ENCODE results near the gene TNF.

The TNF gene

DNA sequence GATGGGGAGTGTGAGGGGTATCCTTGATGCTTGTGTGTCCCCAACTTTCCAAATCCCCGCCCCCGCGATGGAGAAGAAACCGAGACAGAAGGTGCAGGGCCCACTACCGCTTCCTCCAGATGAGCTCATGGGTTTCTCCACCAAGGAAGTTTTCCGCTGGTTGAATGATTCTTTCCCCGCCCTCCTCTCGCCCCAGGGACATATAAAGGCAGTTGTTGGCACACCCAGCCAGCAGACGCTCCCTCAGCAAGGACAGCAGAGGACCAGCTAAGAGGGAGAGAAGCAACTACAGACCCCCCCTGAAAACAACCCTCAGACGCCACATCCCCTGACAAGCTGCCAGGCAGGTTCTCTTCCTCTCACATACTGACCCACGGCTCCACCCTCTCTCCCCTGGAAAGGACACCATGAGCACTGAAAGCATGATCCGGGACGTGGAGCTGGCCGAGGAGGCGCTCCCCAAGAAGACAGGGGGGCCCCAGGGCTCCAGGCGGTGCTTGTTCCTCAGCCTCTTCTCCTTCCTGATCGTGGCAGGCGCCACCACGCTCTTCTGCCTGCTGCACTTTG is at the start of gene TNF:
Gene TNF, plus strand, starts transcription at position 231 of the 567 bp plus-strand sequence. Its CDS starts 177 bp downstream, at position 408.
- DNase-seq (ENCODE audit: low spot score): peak; percentile 79

GRCh38 chr6:31525932-31526591 is 49.3 kb upstream of the TNF start:
- DNase-seq (ENCODE audit: low spot score): no peak

GRCh38 chr6:31528307-31528777 is 47.0 kb upstream of the TNF start:
- DNase-seq (ENCODE audit: low spot score): no peak

DNA sequence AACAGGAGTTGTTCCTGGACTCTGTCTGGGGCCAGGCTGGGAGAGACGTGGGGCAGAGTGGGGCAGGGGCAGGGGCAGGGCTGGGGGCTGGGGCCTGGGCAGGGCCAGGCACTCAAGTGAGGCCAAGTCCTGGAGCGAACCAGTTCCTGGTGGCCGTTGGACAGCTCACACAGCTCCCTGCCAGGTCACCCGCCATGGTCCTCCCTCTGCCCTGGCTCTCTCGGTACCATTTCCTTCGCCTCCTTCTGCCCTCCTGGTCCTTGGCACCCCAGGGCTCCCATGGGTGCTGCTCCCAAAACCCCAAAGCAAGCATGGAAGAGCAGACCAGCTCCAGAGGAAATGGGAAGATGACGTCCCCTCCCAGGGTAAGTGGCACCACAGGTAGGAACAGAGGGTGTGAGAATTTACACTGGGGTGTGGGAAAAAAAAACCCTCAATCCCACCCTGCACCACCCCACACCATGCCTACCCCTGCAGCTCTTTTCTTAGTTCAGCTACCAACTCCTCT is 46.5 kb upstream of the TNF start, which contains the start of gene MCCD1:
Gene MCCD1, plus strand, starts transcription at position 142 of the 508 bp plus-strand sequence. Its CDS starts 53 bp downstream, at position 195.
- no peak for DNase-seq (ENCODE audit: low spot score)

GRCh38 chr6:31529329-31530150 is 45.8 kb upstream of the TNF start:
- DNase-seq (ENCODE audit: low spot score): no peak

DNA sequence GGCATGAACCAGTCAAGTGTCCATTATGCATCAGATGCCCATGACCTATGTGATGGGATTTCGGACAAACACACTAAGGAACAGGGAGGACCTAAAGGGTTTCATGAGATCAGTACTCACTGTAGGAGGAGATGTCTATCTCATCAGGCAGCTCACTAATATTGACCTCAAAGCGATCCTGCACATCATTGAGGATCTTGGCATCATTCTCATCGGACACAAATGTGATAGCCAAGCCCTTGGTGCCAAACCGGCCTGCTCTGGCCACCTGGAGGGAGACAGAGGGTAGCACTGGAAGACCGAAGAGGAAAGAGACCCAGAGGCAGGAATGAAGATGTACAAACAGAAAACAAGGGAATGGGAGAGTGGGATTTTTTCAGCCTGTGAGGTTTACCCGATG is 44.7 kb upstream of the TNF start:
- DNase-seq (ENCODE audit: low spot score): no peak

GRCh38 chr6:31531162-31531561 is 44.2 kb upstream of the TNF start:
- no peak for DNase-seq (ENCODE audit: low spot score)

DNA sequence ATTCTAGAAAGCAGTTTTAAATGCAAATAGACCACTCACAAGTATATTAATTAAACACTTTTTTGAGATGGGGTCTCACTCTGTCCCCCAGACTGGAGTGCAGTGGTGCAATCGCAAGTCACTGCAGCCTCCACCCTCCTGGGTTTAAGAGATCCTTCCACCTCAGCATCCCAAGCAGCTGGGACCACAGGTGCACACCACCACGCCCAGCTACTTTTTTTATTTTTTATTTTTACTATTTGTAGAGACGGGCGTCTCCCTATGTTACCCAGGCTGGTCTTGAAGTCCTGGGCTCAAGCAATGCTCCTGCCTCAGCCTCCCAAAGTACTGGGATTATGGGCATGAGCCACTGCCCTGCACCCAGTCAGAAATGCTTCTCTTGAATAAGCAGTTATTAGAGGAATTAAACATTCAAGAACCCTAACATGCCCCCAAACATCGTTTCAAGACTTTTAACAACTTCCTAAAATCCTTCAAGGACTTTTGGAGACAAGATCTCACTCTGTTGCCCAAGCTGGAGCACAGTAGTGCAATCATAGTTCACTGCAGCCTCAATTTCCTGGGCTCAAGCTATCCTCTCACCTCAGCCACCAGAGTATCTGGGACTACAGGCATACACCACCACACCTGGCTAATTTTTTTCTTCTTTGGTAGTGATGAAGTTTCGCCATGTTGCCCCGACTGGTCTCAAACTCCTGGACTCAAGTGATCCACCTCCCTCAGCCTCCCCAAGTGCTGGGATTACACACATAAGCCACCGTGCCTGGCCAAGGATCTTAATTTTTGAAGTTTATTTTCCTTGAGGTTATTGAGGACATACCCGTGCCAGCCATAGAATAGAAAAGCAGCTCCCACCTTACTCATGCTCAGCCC is 43.4 kb upstream of the TNF start:
- no peak for DNase-seq (ENCODE audit: low spot score)

DNA sequence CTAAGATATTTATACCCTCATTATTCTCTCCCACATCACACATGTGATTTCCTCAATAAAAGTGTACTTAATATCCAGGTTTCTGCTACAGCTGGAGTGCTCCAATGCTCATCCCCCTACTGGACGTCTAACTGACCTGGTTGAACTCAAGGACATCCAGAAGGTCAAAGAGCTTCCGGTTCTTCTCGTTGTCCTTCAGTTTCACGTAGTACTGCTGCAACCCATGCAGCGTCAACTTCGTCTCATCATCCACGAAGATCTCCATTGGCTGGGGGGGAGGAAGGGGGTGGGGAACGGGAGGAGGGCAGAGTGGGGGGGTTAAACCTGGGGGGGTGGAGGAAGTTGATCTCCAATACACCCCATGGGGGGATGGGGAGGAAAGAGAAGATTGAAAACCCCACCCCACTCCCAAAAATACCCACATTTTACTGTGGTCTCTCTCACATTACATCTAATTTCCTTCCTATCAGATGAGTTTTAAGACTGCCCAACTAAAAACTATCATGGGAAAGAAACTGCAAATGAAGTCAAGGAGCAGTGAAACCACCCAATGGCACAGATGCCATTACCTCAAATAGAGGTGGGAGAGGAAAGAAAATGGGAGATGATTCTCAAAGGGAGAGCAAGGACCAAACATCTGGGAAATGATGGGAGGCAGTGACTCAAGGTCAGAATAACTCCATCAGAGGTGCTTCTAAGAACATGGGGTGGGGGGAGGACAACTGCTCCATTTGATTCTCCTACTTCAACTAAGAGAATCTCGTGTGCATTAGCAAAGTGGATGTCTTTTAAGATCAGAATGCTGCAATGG is 42.5 kb upstream of the TNF start:
- DNase-seq (ENCODE audit: low spot score): no peak

GRCh38 chr6:31533455-31533841 is 41.9 kb upstream of the TNF start:
- no peak for DNase-seq (ENCODE audit: low spot score)

GRCh38 chr6:31534011-31534410 is 41.4 kb upstream of the TNF start:
- no peak for DNase-seq (ENCODE audit: low spot score)

DNA sequence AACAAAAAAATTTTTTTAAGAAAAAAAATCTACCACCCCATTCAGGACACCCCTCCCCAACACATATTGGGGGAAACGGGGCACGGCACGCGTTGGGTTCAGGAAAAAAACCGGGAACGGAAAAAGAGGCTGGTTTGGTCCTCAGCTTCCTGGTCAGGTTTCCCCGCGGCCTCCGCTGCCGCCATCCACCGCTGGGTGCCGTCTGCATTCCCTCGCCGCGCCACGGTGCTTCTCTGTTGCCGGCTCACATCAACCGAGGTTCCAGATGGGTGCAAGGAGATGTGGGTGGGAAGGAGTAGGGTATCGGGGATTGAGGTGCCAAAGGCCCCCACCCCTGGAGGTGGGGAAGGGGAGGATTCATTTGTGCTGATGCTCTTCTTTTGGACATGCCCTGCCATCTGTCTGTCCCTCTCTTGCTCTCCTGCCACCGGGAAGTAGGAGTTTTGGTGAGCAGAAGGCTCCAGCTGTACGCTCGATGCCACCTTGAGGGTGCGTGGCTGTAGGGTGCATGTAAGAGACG is 40.8 kb upstream of the TNF start:
- DNase-seq (ENCODE audit: low spot score): no peak

DNA sequence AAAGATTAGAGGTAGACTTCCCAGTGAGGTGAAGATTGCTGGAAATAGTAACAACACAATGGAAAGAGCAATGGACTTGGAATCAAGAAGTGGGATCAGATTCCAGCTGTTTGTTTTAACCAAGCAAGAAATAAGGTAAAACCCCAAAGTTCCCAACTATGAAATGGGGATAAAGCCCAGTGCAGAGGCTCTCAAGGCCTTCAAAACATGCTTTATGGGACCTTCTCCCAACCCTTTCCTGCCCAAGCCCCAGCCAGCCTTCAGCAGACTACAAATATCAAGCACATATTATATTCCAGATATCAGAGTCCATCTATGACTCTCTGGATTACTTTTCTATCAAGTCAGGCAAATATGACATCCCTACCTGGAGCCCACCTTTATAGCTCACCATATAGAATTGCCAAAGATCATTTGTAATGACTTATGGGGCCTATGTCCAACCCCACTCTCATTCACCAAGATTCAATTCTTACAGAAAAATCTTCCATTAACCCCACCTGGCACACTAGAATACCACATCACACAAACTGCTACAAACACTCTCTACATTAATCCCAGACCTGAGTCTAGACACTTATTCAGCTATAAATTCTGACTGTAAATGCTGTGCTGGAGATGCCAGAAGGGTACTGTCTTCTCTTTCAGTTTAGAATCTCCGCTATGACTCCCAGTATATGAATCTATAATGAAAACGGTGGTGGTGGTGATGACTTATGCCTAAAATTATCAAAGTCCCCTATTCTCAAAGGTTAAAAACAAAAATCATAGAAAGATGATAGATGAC is 39.6 kb upstream of the TNF start:
- no peak for DNase-seq (ENCODE audit: low spot score)

DNA sequence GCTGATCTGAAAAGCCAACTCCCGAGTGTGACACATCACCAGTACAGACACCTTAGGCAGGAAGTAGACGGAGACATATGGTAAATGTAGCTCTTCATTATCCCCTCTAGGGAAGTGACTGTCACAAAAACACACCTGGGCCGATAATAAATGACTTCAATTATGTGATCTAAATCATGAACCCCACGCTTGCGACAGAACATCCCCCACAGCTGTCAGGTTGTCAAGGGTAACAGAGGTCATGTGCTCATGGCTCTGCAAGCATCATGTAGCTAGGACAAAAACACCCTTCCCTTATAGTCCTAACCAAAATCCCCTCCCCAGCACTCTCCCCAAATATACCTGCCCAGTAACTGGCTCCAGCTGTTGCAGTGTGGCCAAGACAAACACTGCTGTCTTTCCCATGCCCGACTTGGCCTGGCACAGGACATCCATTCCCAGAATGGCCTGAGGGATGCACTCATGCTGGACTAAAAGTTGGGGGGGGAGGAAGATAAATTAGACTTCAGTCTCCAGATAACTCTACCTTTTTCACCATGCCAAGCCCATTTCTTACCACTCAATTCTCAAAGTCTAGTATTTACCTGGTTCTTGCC is 36.5 kb upstream of the TNF start:
- DNase-seq (ENCODE audit: low spot score): no peak

DNA sequence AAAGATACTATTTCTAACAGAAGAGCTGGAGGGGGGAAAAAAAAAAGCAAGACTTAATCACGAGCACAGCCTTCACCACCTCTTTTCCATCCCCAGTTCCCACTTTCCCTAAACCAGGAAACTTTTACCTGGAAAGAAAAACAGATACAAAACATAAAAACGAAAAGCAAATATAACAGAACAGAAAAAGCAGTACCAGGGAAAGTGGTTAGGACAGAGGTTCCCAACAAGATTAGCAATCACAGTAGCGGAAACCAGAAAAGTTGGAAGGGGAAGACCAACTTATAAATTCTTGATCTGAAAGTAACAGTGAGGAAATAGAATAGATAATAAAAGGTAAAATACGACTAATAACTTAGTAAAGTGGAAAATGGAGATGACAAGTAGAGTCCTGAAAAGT is 34.7 kb upstream of the TNF start:
- no peak for DNase-seq (ENCODE audit: low spot score)

- DNase-seq (ENCODE audit: low spot score): peak; percentile 45
Observed at GRCh38 chr6:31541059-31541657, 34.2 kb upstream of the TNF start.

GRCh38 chr6:31541658-31542521 is 33.5 kb upstream of the TNF start, which contains the start of gene DDX39B:
Gene DDX39B, minus strand, starts transcription at chr6:31542003. Its CDS starts 1,471 bp downstream, at chr6:31540532.
- peak; percentile 90 for DNase-seq (ENCODE audit: low spot score)

DNA sequence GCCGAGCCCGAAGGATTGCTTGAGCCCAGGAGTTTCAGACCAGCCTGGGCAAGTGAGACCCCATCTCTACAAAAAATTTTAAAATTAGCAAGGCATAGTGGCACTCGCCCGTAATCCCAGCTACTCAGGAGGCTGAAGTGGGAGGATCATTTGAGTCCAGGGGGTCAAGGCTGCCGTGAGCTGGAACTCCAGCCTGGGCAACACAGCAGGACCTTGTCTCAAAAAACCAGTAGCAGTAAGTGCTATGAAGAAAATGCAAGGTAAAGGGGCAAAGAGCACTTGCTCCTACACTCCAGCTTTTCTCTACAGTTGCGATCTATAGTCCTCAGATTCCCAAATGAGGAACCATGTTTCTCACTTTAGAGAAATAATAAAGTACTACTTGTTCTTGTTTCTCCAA is 31.7 kb upstream of the TNF start:
- DNase-seq (ENCODE audit: low spot score): no peak
